Epithelial cell of esophagus (primary cell): ENCODE measurements around the gene RNF130.

Source experiments
- DNase-seq: peaks from one replicate; pipeline ENCODE4 v3.0.0; 2010; ENCODE audit warnings: low read depth
- H3K4me3 ChIP-seq: 2 replicates; pipeline ENCODE4 v1.5.1; 2011; ENCODE audit warnings: mild to moderate bottlenecking, low read length, control low read depth
- CTCF ChIP-seq: IDR thresholded peaks from 2 replicates; pipeline ENCODE4 v1.5.1; 2011; ENCODE audit warnings: low read depth, mild to moderate bottlenecking, low read length, control low read depth, inconsistent platforms; ENCODE audit not compliant: insufficient read depth; ENCODE audit errors: missing control alignments

The RNF130 gene

DNA sequence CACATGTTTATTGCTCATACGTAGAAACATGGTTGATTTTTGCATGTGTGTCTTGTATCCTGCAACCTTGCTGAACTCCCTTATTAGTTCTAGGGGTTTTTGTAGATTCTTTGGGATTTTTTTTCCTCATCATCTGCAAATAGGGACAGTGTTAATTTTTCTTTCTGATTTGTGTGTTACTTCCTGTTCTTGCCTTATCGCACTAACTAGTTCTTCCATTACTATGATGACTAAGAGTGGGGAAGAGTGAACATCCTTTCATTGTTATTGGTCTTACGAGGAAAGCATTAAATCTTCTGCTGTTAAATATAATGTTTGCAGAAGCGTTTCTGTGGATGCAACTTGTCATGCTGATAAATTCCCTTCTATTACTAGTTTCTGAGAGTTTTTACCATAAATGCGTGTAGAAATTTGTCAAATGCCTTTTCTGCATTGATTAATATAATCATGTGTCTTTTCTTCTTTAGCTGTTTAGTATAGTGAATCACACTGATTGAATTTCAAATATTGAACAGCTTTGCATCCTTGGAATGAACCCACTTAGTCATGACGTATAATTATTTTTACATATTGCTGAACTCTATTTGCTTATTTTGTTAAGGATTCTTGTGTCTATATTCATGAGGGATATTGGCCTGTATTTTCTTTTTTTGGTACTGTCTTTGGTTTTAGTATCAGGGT, 32.1 kb upstream of the RNF130 start:
- no peak overlapping the region for H3K4me3 ChIP-seq
- TF ChIP-seq CTCF = no peak
- DNase-seq = no peak

- TF ChIP-seq CTCF = no peak
- H3K4me3 ChIP-seq = no peak overlapping the region
- DNase-seq = no peak
Measured at GRCh38 chr5:180102636-180103035, 31.1 kb upstream of the RNF130 start.

- no peak for DNase-seq
- TF ChIP-seq CTCF = no peak
- H3K4me3 ChIP-seq = no peak overlapping the region
Measured at GRCh38 chr5:180101451-180102105, 30.0 kb upstream of the RNF130 start.

GRCh38 chr5:180100621-180101450, 29.3 kb upstream of the RNF130 start:
- no peak overlapping the region for H3K4me3 ChIP-seq
- DNase-seq = no peak
- no peak for TF ChIP-seq CTCF

- no peak for TF ChIP-seq CTCF
- no peak for DNase-seq
- H3K4me3 ChIP-seq = no peak overlapping the region
Measured at GRCh38 chr5:180099733-180100611, 28.4 kb upstream of the RNF130 start.

DNA sequence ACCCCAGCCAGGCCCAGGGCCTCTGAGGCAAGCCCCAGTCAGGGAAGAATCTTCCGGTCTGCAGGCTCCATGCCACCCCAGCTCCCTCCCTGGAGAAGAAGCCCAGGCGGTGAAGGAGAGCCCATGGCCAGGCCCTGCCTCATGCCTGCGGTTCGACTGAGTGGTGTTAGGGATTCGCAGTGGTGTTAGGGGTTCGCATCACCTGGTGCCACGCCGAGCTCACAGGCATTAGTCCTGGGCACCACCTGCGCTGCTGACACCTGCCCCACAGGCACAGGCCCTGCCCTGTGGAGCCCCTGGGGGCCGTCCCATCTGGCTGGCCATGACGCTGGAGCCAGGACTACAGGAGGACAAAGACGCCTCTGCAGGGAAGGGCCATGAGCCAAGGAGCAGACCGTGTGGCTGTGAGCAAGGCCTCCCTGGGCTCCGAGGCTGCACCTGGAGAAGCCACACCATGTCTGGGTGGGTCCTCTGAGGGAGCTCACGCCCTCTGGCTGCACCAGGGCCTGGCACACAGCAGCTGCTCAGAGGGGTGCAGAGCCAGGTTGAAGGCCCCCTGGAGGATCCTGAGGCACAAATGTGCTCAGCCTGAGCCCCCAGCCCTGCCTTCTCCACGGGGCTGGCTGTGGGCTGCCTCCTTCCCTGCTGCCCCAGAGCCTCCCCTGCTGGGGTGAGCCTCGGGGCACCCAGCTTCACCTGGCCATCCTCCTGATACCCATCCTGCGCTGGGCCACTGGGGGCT, 27.6 kb upstream of the RNF130 start:
- no peak overlapping the region for H3K4me3 ChIP-seq
- no peak for TF ChIP-seq CTCF
- no peak for DNase-seq
